NOMO-1 (cell line): ENCODE results near the gene TBC1D1.

ENCODE experiments used
- DNase-seq, 2 experiments: peaks; one replicate each; lab custom pipeline; 2025; ENCODE audit not compliant: unreplicated experiment in 2 of 2; lab: John Stamatoyannopoulos, UW

Gene TBC1D1

DNA sequence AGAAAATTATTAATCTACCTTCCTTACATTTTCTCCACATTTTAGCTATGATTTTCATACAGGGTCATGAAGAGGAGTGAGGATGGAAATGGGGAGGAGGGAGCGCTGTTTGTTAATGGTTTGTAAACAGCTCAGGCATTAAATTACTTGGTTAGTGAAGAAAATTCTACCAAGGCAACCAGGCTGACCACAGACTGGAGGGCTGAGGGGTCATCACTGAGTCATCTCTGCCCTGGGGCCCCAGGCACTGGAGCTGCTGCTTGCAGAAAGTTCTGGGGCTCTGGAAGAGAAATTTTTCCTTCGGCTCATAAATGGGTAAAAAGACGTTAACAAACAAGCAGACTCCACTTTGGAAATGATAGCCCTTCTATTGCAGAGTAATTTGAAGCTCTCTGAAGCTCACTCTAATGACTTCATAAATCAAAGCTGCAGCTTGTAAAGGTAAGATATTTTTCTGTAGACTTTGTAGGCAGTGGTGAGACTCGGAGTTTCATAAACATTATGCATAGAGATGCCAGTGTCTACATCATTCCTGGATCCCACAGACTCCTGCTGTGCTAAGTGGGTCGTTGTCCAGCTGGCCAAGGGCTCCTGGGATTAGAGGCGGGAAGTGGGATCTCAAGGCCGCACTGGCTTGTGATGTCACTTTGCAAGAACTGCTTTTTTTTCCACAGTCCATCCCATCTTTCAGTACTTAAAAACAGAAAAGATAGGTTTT, 228.9 kb downstream of the TBC1D1 start:
- no peak for DNase-seq

- DNase-seq = no peak
These were observed 229.9 kb downstream of the TBC1D1 start for GRCh38 chr4:38120772-38121171.

- no peak for DNase-seq
These were observed 231.2 kb downstream of the TBC1D1 start for GRCh38 chr4:38122060-38122459.

GRCh38 chr4:38123555-38123954, 232.7 kb downstream of the TBC1D1 start:
- no peak for DNase-seq

- no peak for DNase-seq
These were observed 234.1 kb downstream of the TBC1D1 start for GRCh38 chr4:38124961-38125360.

- DNase-seq = no peak
These were observed 234.9 kb downstream of the TBC1D1 start for GRCh38 chr4:38125816-38126215.

- DNase-seq = no peak
These were observed 237.9 kb downstream of the TBC1D1 start for GRCh38 chr4:38128478-38129459.

DNA sequence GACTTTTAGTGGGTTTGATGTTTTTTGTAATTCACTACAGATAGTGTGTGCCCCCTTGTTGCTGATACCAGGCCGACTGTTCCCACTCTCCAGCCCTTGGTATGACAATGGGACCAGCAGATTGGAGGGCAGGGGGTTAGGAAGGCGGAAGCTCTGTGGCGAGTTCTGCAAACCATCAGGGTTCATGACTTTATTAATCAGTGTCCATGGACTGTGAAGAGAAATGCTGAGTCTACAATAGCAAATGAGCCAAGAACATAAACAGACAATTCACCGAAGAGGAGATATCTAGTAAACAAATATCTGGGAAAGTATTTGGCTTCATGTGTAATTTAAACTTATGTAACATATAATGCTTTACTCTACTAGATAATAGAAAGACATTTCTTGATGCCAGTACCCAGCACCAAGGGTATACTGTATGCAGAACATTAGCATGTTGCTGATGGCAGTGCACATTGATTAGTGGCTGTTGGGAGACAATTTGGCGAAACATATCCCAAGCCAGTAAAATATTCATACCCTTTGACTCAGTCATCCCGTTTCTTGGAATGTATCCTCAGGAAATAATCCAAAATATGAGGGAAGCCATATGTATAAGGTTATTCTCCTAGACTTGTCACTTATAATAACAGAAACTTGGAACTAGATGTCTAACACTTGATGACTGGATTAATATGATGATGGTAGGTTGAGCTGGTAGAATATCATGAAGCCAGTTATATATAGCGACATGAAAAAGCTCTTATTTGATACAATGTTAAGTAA, 238.8 kb downstream of the TBC1D1 start:
- DNase-seq = no peak

DNA sequence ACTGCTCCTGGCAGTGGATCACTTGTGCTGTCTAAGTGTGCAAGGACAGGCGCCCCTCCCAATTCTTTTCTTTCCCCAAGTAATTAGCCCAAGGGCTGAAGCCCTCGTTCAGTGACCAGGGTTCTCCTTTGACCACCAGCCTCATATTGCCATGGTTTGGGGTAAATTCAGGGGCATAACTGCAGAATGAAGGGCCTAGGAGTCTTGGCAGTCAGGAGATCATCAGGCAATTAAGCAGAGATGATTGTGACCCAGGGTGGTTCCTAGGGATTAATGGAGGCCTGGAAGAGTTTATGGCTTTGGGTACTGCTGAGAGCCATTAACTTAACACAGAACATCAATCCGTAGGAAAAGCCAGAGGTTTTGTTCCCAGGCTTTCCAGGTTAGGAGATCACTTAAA, 240.0 kb downstream of the TBC1D1 start:
- no peak for DNase-seq

GRCh38 chr4:38131371-38132091, 240.6 kb downstream of the TBC1D1 start:
- no peak for DNase-seq

- no peak for DNase-seq
These were observed 241.3 kb downstream of the TBC1D1 start for GRCh38 chr4:38132107-38132673.

DNA sequence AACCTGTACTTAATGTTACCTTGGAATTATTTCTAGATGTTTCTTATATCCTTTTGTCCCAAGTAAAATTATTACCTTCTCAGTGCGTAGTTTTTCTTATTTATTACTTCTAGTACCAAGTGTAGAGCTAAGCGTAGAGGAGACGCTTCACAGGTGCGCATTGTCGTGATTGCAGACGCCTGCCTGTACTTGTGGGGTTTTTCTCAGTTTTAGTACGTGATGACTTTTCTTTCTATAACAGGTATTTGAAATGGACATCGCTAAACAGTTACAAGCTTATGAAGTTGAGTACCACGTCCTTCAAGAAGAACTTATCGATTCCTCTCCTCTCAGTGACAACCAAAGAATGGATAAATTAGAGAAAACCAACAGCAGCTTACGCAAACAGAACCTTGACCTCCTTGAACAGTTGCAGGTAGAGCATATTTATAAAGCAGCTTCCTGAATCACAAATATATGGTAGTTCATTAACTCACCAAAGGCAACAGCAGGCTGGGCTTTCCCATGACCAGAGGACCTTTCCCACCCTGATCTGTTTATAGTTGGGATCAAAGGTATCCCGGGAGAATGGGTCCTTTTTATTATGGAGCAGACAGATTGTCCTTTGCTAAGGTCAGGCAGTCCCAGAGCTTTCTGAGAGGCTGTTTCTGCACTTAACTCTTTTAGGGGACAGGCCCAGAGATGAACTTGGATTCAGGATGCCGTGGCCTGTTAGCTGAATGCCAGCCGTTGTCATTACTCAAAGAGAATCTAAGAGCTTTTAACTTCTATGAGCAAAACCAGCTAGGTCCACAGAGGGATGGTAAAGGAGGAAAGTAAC, 242.2 kb downstream of the TBC1D1 start:
- DNase-seq = no peak

DNA sequence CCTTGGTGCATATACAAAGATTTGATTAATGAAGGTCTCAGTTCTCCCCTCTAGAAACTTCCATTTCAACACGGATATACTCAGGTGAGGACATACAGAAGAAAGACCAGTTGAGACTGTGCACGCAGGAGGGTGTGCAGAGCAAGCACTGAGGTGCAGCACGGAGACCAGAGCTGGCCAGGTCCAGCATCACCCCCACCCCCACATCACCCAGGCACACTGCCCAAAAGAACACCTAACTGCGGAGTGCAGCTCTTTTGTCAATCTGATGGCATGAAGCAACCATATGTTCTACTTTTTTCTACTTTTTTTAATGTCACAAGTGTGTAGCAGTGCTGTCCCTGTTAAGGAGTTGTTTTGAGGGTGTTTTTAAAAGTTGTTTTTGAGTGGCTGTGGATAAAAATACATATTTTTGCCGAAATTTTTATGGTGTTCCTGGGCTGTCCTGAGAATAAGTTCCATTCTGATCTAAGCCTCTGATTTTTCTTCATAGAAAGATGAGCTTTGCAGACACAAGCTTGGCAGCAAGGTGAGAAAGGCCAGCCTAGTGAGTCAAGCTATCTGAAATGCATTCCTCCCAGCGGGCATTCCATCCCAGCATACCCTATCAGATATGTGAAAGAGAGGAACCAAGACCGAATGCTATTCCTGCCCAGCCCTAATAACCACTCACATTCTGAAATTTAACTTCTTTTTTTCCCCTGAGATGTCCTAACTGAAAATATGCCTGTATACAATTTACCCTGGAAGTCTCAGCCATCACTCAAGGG, 243.0 kb downstream of the TBC1D1 start:
- no peak for DNase-seq

- no peak for DNase-seq
These were observed 244.3 kb downstream of the TBC1D1 start for GRCh38 chr4:38135201-38135600.

GRCh38 chr4:38136604-38137003, 245.7 kb downstream of the TBC1D1 start:
- no peak for DNase-seq

DNA sequence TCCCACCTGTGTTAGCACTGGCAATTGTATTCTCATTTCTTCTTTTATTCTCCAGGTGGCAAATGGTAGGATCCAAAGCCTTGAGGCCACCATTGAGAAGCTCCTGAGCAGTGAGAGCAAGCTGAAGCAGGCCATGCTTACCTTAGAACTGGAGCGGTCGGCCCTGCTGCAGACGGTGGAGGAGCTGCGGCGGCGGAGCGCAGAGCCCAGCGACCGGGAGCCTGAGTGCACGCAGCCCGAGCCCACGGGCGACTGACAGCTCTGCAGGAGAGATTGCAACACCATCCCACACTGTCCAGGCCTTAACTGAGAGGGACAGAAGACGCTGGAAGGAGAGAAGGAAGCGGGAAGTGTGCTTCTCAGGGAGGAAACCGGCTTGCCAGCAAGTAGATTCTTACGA, 246.2 kb downstream of the TBC1D1 start:
- DNase-seq = no peak

DNA sequence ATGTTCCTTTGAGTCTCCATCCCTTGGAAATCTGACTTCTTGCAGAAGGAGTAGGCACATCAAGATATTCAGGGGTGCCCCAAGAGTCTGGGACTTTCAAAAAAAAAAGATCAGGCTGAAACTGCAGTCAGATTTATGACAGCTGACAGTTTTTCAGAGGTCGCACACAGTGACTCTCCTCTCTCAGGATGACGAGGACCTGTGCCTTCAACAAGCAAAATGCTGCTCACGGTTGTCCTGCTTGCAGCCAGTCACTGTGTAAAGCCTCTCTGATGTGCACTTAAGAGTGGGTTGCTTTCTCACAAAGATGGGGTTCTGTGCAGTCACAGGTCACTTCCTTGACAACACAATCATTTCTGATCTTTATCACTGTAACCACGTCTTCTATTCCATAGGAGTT, 247.5 kb downstream of the TBC1D1 start:
- no peak for DNase-seq

DNA sequence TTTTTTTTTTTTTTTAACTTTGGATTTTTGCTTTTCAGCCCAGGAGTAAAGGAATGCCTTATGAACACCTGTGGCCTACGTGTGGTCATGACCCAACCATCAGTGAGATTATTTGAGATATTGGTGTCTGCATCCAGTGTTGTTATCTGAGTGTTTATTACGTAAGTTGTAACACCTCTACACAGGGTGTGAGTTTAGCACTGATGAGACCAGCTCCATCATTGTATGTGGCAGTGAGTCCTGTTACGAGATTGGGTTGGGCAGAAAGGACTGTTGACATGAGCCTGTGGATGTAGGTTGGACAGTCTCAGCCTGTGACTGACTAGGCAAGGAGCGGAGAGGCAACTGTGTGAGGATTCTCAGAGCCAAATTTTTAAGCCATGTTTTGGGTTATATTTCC, 248.3 kb downstream of the TBC1D1 start:
- no peak for DNase-seq
